Fibroblast of skin of scalp (primary cell): ENCODE measurements around the gene C16orf95.
"Not testable (repeated sequence)": the region's sequence is repeated elsewhere in the genome, so short reads cannot be mapped to it uniquely, and the experiment has no call there.

Experiments used
- DNase-seq: peaks from one replicate; pipeline ENCODE4 v3.0.0-alpha.2; 2013

Gene C16orf95

GRCh38 chr16:87346517-87347060, 29.4 kb upstream of the C16orf95 start:
- DNase-seq = no peak

- DNase-seq = no peak
Observed at GRCh38 chr16:87345726-87346424, 28.7 kb upstream of the C16orf95 start.

GRCh38 chr16:87344931-87345631, 27.9 kb upstream of the C16orf95 start:
- peak; percentile 37 for DNase-seq

GRCh38 chr16:87344165-87344930, 27.2 kb upstream of the C16orf95 start:
- DNase-seq = peak; percentile 29

- no peak for DNase-seq
Observed at GRCh38 chr16:87343753-87344050, 26.5 kb upstream of the C16orf95 start.

- no peak for DNase-seq
Observed at GRCh38 chr16:87342978-87343752, 26.0 kb upstream of the C16orf95 start.

GRCh38 chr16:87342504-87342903, 25.3 kb upstream of the C16orf95 start:
- DNase-seq = no peak

GRCh38 chr16:87340198-87340597, 23.0 kb upstream of the C16orf95 start:
- DNase-seq = no peak

GRCh38 chr16:87339724-87340105, 22.5 kb upstream of the C16orf95 start:
- DNase-seq = not testable (repeated sequence)

- no peak for DNase-seq
Observed at GRCh38 chr16:87339086-87339723, 22.0 kb upstream of the C16orf95 start.

- DNase-seq = no peak
Observed at GRCh38 chr16:87338155-87338765, 21.1 kb upstream of the C16orf95 start.

- DNase-seq = no peak
Observed at GRCh38 chr16:87337262-87337771, 20.1 kb upstream of the C16orf95 start.

GRCh38 chr16:87336434-87337240, 19.4 kb upstream of the C16orf95 start:
- DNase-seq = no peak

- no peak for DNase-seq
Observed at GRCh38 chr16:87335625-87336433, 18.6 kb upstream of the C16orf95 start.

- DNase-seq = no peak
Observed at GRCh38 chr16:87334651-87335624, 17.7 kb upstream of the C16orf95 start.

- DNase-seq = no peak
Observed at GRCh38 chr16:87333581-87334331, 16.6 kb upstream of the C16orf95 start.

- no peak for DNase-seq
Observed at GRCh38 chr16:87333101-87333500, 15.9 kb upstream of the C16orf95 start.

GRCh38 chr16:87332150-87332549, 15.0 kb upstream of the C16orf95 start:
- DNase-seq = no peak
